Measurements from ENCODE around the gene SFT2D2. TPM values are rescaled to one million over a fixed set of nuclear protein-coding genes. Genes with fewer than 3 reads are reported as not detected.

Gene SFT2D2
- total RNA-seq, 3 donors from 2014 or later = 62.0 to 87.0 (median 70.6) TPM

DNA sequence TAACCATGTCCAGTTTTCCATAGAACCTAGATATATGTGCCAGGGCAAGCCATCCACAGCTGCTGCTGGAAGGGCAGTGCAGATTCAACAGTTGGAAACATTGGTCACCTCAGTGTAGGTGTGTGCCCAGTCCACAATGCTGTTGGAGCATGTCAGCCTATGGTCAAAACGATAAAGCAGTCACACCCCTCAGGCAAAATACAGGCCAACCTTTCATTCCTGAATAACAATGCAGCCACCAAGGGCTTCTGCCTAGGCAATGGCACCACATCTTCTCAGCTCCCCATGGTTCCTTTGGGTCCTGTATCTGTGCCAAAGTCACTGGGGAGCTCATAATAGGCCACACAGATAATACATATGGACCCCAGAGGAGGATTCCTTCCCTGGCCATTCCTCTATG is 39.8 kb downstream of the SFT2D2 start:
- intact Hi-C loops (cut with DNase I, micrococcal nuclease) = no loop called here
- H3K4me1 ChIP-seq (ENCODE audit: low read depth) = no peaks in the 10 kb centered on the region
- DNase-seq (no peak), ATAC-seq (no peak)
- no peak for TF ChIP-seq CTCF (IDR thresholded peaks at IDR 0.05)
- H3K36me3 ChIP-seq (ENCODE audit: low read depth) = no peaks in the 10 kb centered on the region
- no peaks in the 10 kb centered on the region for H3K9me3 ChIP-seq
- H3K4me3 ChIP-seq = no peak overlapping the region

- no peaks in the 10 kb centered on the region for H3K9me3 ChIP-seq
- DNase-seq (no peak), ATAC-seq (no peak)
- intact Hi-C loops (cut with DNase I, micrococcal nuclease) = no loop called here
- TF ChIP-seq CTCF (IDR thresholded peaks at IDR 0.05) = no peak
- H3K4me3 ChIP-seq = no peak overlapping the region
- H3K36me3 ChIP-seq (ENCODE audit: low read depth) = no peaks in the 10 kb centered on the region
- no peaks in the 10 kb centered on the region for H3K4me1 ChIP-seq (ENCODE audit: low read depth)
Measured at GRCh38 chr1:168266644-168267186, 40.9 kb downstream of the SFT2D2 start.

DNA sequence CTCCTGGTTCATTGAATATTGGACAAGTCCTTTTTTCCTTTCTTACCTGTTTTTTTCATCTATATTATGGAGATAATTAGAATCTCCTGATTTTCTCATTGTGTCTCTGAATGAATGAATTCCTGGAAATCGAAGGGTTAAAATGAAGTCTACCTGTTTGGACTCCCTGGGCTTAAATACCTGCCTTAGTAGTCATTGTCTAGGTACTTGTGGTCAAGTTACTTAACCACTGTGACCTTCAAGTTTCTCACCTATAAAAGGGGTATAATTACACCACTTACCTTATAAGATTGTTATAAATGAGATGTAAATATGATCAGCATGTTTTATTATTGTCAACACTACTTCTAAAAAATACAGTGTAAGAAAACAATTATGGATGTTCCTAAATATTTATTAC is 45.8 kb downstream of the SFT2D2 start:
- intact Hi-C loops (cut with DNase I, micrococcal nuclease) = no loop called here
- TF ChIP-seq CTCF (IDR thresholded peaks at IDR 0.05) = no peak
- Histone ChIP-seq H3K4me1 (ENCODE audit: low read depth) (no peaks in the 10 kb centered on the region), H3K4me3 (no peak overlapping the region), H3K9me3 (no peaks in the 10 kb centered on the region), H3K36me3 (ENCODE audit: low read depth) (no peaks in the 10 kb centered on the region)
- DNase-seq (no peak), ATAC-seq (no peak)

DNA sequence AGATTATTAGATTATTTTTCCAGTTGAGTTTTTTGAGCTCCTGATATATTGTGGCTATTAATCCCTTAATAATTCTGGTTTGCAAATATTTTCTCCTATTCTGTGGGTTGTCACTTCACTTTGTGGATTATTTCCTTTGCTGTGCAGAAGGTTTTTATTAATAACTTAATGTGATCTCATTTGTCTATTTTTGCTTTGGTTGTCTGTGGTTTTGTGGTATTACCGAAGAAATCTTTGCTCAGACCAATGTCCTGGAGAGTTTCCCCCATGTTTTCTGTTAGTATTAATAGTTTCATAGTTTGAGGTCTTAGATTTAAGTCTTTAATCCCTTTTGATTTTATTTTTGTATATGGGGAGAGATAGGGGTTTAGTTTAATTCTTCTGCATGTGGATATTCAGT is 47.8 kb downstream of the SFT2D2 start:
- no peak for TF ChIP-seq CTCF (IDR thresholded peaks at IDR 0.05)
- Histone ChIP-seq H3K4me1 (ENCODE audit: low read depth) (no peaks in the 10 kb centered on the region), H3K36me3 (ENCODE audit: low read depth) (no peaks in the 10 kb centered on the region), H3K9me3 (no peaks in the 10 kb centered on the region), H3K4me3 (no peak overlapping the region)
- ATAC-seq = no peak
- intact Hi-C loops (cut with DNase I, micrococcal nuclease) = no loop called here
- DNase-seq = no peak

DNA sequence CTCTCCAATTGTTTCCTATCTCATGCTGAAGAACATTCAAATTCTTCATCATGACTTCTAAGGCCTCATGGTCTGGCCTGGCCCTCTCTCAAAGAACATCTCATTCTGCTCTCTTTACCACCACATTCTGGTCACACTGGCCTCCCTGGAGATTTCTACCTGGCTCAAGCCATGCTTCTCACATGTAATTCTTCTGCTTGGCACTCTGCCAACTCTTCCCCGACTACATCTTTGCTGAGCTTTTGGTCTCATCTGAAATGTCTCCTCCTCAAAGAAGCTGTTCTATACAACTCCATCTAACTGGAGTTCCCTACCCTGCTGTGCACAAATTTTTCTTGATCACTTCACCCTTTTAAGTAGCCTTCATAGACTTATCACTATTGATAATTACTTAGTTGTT is 53.4 kb downstream of the SFT2D2 start:
- no peaks in the 10 kb centered on the region for H3K4me1 ChIP-seq (ENCODE audit: low read depth)
- no peak for ATAC-seq
- no peaks in the 10 kb centered on the region for H3K36me3 ChIP-seq (ENCODE audit: low read depth)
- no peak for TF ChIP-seq CTCF (IDR thresholded peaks at IDR 0.05)
- H3K4me3 ChIP-seq = no peak overlapping the region
- no peaks in the 10 kb centered on the region for H3K9me3 ChIP-seq
- no peak for DNase-seq
- intact Hi-C loops (cut with DNase I, micrococcal nuclease) = no loop called here

All from mucosa of descending colon (tissue), 3 donors.